ENCODE results near the gene IQCN.
A peak's percentile ranks its signal among the peaks of the same experiment; 100 is the strongest.

The IQCN gene

GRCh38 chr19:18282021-18282787 lies 8.0 kb upstream of the IQCN start:
- Histone ChIP-seq H3K4me1 (ENCODE audit: control insufficient read depth, low read depth, low read length) (peaks cover 10% of the 10 kb centered on the region), H3K9me3 (ENCODE audit: control insufficient read depth, low read depth, low read length) (no peaks in the 10 kb centered on the region), H3K27me3 (ENCODE audit: control insufficient read depth, insufficient read depth, low read length) (peaks cover 9% of the 10 kb centered on the region)

GRCh38 chr19:18281082-18282020 lies 7.1 kb upstream of the IQCN start, which contains the start of gene JUND:
Gene JUND (minus strand): TSS chr19:18281622. CDS start chr19:18281484, 138 bp downstream.
- Histone ChIP-seq H3K36me3 (ENCODE audit: control insufficient read depth, low read depth, low read length) (no peaks in the 10 kb centered on the region), H3K4me3 (ENCODE audit: low read length) (peak within 1 kb of the TSS; percentile 87), H3K27ac (ENCODE audit: low read length) (peak within 1 kb of the TSS; percentile 97), H3K9me3 (ENCODE audit: control insufficient read depth, low read depth, low read length) (no peaks in the 10 kb centered on the region), H3K9ac (ENCODE audit: low read length) (peak within 1 kb of the TSS; percentile 93), H3K4me1 (ENCODE audit: control insufficient read depth, low read depth, low read length) (peaks cover 10% of the 10 kb centered on the region), H3K27me3 (ENCODE audit: control insufficient read depth, insufficient read depth, low read length) (peaks cover under 1% of the 10 kb centered on the region)

More at GRCh38 chr19:18282021-18282787, 8.0 kb upstream of the IQCN start:
- Histone ChIP-seq H3K36me3 (ENCODE audit: control insufficient read depth, low read depth, low read length) (no peaks in the 10 kb centered on the region), H3K4me3 (ENCODE audit: low read length) (peak overlapping the region; percentile 62), H3K9ac (ENCODE audit: low read length) (peak overlapping the region; percentile 93), H3K27ac (ENCODE audit: low read length) (peak overlapping the region; percentile 97)

GRCh38 chr19:18280247-18281081 lies 6.2 kb upstream of the IQCN start:
- Histone ChIP-seq H3K4me3 (ENCODE audit: low read length) (peak overlapping the region; percentile 87), H3K9ac (ENCODE audit: low read length) (peak overlapping the region; percentile 93), H3K4me1 (ENCODE audit: control insufficient read depth, low read depth, low read length) (peaks cover 10% of the 10 kb centered on the region), H3K27me3 (ENCODE audit: control insufficient read depth, insufficient read depth, low read length) (no peaks in the 10 kb centered on the region), H3K36me3 (ENCODE audit: control insufficient read depth, low read depth, low read length) (no peaks in the 10 kb centered on the region), H3K9me3 (ENCODE audit: control insufficient read depth, low read depth, low read length) (no peaks in the 10 kb centered on the region), H3K27ac (ENCODE audit: low read length) (no peak overlapping the region)

- Histone ChIP-seq H3K4me3 (ENCODE audit: low read length) (peak overlapping the region; percentile 87), H3K36me3 (ENCODE audit: control insufficient read depth, low read depth, low read length) (no peaks in the 10 kb centered on the region), H3K27me3 (ENCODE audit: control insufficient read depth, insufficient read depth, low read length) (no peaks in the 10 kb centered on the region), H3K9me3 (ENCODE audit: control insufficient read depth, low read depth, low read length) (no peaks in the 10 kb centered on the region), H3K27ac (ENCODE audit: low read length) (peak overlapping the region; percentile 49), H3K4me1 (ENCODE audit: control insufficient read depth, low read depth, low read length) (peaks cover 11% of the 10 kb centered on the region), H3K9ac (ENCODE audit: low read length) (peak overlapping the region; percentile 93)
Observed at GRCh38 chr19:18279516-18280246, 5.4 kb upstream of the IQCN start.

- Histone ChIP-seq H3K4me1 (ENCODE audit: control insufficient read depth, low read depth, low read length) (peaks cover 15% of the 10 kb centered on the region), H3K4me3 (ENCODE audit: low read length) (peak overlapping the region; percentile 87), H3K9ac (ENCODE audit: low read length) (peak overlapping the region; percentile 26), H3K36me3 (ENCODE audit: control insufficient read depth, low read depth, low read length) (no peaks in the 10 kb centered on the region), H3K27ac (ENCODE audit: low read length) (no peak overlapping the region), H3K9me3 (ENCODE audit: control insufficient read depth, low read depth, low read length) (no peaks in the 10 kb centered on the region), H3K27me3 (ENCODE audit: control insufficient read depth, insufficient read depth, low read length) (no peaks in the 10 kb centered on the region)
Observed at GRCh38 chr19:18279266-18279515, 4.9 kb upstream of the IQCN start.

GRCh38 chr19:18278521-18279265 lies 4.4 kb upstream of the IQCN start:
- peak overlapping the region; percentile 26 for H3K9ac ChIP-seq (ENCODE audit: low read length)
- H3K27me3 ChIP-seq (ENCODE audit: control insufficient read depth, insufficient read depth, low read length): no peaks in the 10 kb centered on the region
- H3K4me1 ChIP-seq (ENCODE audit: control insufficient read depth, low read depth, low read length): peaks cover 15% of the 10 kb centered on the region
- H3K36me3 ChIP-seq (ENCODE audit: control insufficient read depth, low read depth, low read length): no peaks in the 10 kb centered on the region
- no peak overlapping the region for H3K27ac ChIP-seq (ENCODE audit: low read length)
- no peaks in the 10 kb centered on the region for H3K9me3 ChIP-seq (ENCODE audit: control insufficient read depth, low read depth, low read length)
- peak overlapping the region; percentile 87 for H3K4me3 ChIP-seq (ENCODE audit: low read length)

GRCh38 chr19:18274781-18275356 lies 617 bp upstream of the IQCN start:
- H3K27me3 ChIP-seq (ENCODE audit: control insufficient read depth, insufficient read depth, low read length): no peaks in the 10 kb centered on the region
- no peak overlapping the region for H3K9ac ChIP-seq (ENCODE audit: low read length)
- H3K4me1 ChIP-seq (ENCODE audit: control insufficient read depth, low read depth, low read length): peaks cover 9% of the 10 kb centered on the region
- no peak overlapping the region for H3K27ac ChIP-seq (ENCODE audit: low read length)
- H3K9me3 ChIP-seq (ENCODE audit: control insufficient read depth, low read depth, low read length): no peaks in the 10 kb centered on the region
- no peak overlapping the region for H3K4me3 ChIP-seq (ENCODE audit: low read length)
- H3K36me3 ChIP-seq (ENCODE audit: control insufficient read depth, low read depth, low read length): no peaks in the 10 kb centered on the region

- no peak overlapping the region for H3K9ac ChIP-seq (ENCODE audit: low read length)
- H3K4me1 ChIP-seq (ENCODE audit: control insufficient read depth, low read depth, low read length): peaks cover 4% of the 10 kb centered on the region
Observed at GRCh38 chr19:18273561-18274218, 562 bp downstream of the IQCN start.

GRCh38 chr19:18271433-18271841 lies 2.8 kb downstream of the IQCN start:
- Histone ChIP-seq H3K9me3 (ENCODE audit: control insufficient read depth, low read depth, low read length) (no peaks in the 10 kb centered on the region), H3K4me3 (ENCODE audit: low read length) (no peak overlapping the region), H3K27me3 (ENCODE audit: control insufficient read depth, insufficient read depth, low read length) (no peaks in the 10 kb centered on the region), H3K9ac (ENCODE audit: low read length) (no peak overlapping the region), H3K4me1 (ENCODE audit: control insufficient read depth, low read depth, low read length) (peaks cover 4% of the 10 kb centered on the region), H3K27ac (ENCODE audit: low read length) (no peak overlapping the region), H3K36me3 (ENCODE audit: control insufficient read depth, low read depth, low read length) (no peaks in the 10 kb centered on the region)

More at GRCh38 chr19:18273561-18274218, 562 bp downstream of the IQCN start:
- H3K27me3 ChIP-seq (ENCODE audit: control insufficient read depth, insufficient read depth, low read length): no peaks in the 10 kb centered on the region
- H3K27ac ChIP-seq (ENCODE audit: low read length): no peak overlapping the region
- H3K4me3 ChIP-seq (ENCODE audit: low read length): no peak overlapping the region
- no peaks in the 10 kb centered on the region for H3K9me3 ChIP-seq (ENCODE audit: control insufficient read depth, low read depth, low read length)
- no peaks in the 10 kb centered on the region for H3K36me3 ChIP-seq (ENCODE audit: control insufficient read depth, low read depth, low read length)

GRCh38 chr19:18270326-18270725 lies 3.9 kb downstream of the IQCN start:
- Histone ChIP-seq H3K4me1 (ENCODE audit: control insufficient read depth, low read depth, low read length) (peaks cover 4% of the 10 kb centered on the region), H3K27me3 (ENCODE audit: control insufficient read depth, insufficient read depth, low read length) (no peaks in the 10 kb centered on the region), H3K27ac (ENCODE audit: low read length) (no peak overlapping the region), H3K9ac (ENCODE audit: low read length) (no peak overlapping the region), H3K36me3 (ENCODE audit: control insufficient read depth, low read depth, low read length) (no peaks in the 10 kb centered on the region), H3K4me3 (ENCODE audit: low read length) (no peak overlapping the region), H3K9me3 (ENCODE audit: control insufficient read depth, low read depth, low read length) (no peaks in the 10 kb centered on the region)

Measured in iPS-18a (cell line).